GM12892 (cell line): ENCODE data around the gene C10orf71.

ENCODE experiments used
- DNase-seq: peaks from one replicate; pipeline ENCODE4 v3.0.0; 2011; ENCODE audit not compliant: insufficient read length
- FAIRE-seq: peaks from 2 replicates; lab custom pipeline; 2011; peaks lifted over from hg19 to GRCh38; lab: Jason Lieb, UNC
- POLR2A ChIP-seq: IDR thresholded peaks from 2 replicates; pipeline ENCODE4 v1.6.1; 2011; ENCODE audit warnings: low read depth, low read length, control low read depth
- POLR2AphosphoS5 ChIP-seq: IDR thresholded peaks from 2 replicates; pipeline ENCODE4 v1.6.1; 2011; ENCODE audit warnings: low read depth, low read length, control low read depth
- TAF1 ChIP-seq: IDR thresholded peaks from 2 replicates; pipeline ENCODE4 v1.6.1; 2011; ENCODE audit warnings: low read depth, mild to moderate bottlenecking, control low read depth, low read length, borderline replicate concordance

Gene C10orf71

GRCh38 chr10:49312246-49312869 lies 13.4 kb downstream of the C10orf71 start:
- TF ChIP-seq POLR2A (no peak), POLR2AphosphoS5 (no peak), TAF1 (no peak)
- FAIRE-seq (no peak), DNase-seq (no peak)

GRCh38 chr10:49313501-49314070 lies 14.6 kb downstream of the C10orf71 start:
- no peak for TF ChIP-seq POLR2A
- TF ChIP-seq TAF1 = no peak
- TF ChIP-seq POLR2AphosphoS5 = no peak
- DNase-seq (no peak), FAIRE-seq (no peak)

- TF ChIP-seq POLR2AphosphoS5 (no peak), POLR2A (no peak), TAF1 (no peak)
- no peak for FAIRE-seq
- no peak for DNase-seq
Observed at GRCh38 chr10:49314806-49315205, 15.8 kb downstream of the C10orf71 start.

DNA sequence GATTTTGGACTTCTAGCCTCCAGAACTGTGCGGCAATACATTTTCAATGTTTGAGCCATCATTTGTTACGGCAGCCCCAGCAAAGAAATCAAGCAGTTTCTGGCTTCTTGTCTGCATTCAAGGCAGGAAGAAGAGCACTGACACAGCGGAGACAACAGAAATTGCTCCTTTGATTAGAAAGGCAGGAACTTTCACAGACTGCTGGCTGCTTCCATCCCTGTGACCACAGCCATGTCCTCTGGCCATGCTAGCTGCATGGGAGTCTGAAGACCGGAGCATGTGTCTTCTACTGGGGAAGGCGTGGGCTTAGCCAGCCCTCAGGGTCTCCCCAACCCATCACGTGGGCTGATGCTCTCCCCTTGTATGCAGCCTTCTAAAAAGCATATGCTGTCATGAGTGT lies 19.1 kb downstream of the C10orf71 start:
- TF ChIP-seq POLR2AphosphoS5 = no peak
- FAIRE-seq (no peak), DNase-seq (no peak)

DNA sequence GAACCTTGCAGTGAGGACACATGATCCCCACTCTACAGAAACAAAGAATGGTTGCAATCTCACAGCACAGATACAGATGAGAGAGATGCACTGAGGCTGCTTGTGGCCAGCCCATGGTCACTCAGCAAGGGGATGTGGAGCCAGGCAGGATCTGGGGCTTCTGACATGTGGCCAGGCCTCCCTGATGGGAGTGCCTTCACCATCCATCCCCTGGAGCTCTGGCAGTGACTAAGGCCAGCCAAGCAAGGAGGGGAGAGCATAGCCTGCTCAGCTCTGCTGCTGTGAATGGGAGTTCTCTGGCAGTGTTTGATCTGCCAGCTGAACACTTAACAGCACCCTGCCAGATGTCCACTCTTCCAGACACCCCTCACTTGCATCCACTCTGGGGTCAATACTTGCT lies 19.8 kb downstream of the C10orf71 start:
- DNase-seq (no peak), FAIRE-seq (no peak)
- TF ChIP-seq POLR2AphosphoS5 (no peak), TAF1 (no peak), POLR2A (no peak)

DNA sequence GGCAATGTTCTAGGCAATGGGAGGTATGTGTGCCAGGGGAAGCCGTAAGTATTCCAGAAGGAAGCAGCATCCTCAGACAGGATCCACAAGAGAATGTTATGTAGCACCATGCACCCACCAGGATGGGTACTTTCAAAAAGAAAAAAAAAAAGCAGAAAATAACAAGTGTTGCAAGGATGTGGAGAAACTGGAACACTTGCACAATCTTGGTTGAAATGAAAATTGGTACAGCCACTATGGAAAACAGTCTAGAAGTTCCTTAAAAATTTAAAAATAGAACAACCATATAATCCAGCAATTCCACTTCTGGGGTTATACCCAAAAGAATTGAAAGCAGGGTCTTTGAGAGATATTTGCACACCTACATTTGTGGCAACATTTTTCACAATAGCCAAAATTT lies 20.2 kb downstream of the C10orf71 start:
- DNase-seq (no peak), FAIRE-seq (no peak)
- TF ChIP-seq POLR2AphosphoS5 (no peak), TAF1 (no peak), POLR2A (no peak)

- DNase-seq (no peak), FAIRE-seq (no peak)
Observed at GRCh38 chr10:49320191-49320590, 21.2 kb downstream of the C10orf71 start.

GRCh38 chr10:49321021-49321420 lies 22.1 kb downstream of the C10orf71 start:
- no peak for TF ChIP-seq TAF1
- FAIRE-seq = no peak
- no peak for DNase-seq

More at GRCh38 chr10:49320191-49320590, 21.2 kb downstream of the C10orf71 start:
- TF ChIP-seq TAF1 (no peak), POLR2AphosphoS5 (no peak), POLR2A (no peak)

DNA sequence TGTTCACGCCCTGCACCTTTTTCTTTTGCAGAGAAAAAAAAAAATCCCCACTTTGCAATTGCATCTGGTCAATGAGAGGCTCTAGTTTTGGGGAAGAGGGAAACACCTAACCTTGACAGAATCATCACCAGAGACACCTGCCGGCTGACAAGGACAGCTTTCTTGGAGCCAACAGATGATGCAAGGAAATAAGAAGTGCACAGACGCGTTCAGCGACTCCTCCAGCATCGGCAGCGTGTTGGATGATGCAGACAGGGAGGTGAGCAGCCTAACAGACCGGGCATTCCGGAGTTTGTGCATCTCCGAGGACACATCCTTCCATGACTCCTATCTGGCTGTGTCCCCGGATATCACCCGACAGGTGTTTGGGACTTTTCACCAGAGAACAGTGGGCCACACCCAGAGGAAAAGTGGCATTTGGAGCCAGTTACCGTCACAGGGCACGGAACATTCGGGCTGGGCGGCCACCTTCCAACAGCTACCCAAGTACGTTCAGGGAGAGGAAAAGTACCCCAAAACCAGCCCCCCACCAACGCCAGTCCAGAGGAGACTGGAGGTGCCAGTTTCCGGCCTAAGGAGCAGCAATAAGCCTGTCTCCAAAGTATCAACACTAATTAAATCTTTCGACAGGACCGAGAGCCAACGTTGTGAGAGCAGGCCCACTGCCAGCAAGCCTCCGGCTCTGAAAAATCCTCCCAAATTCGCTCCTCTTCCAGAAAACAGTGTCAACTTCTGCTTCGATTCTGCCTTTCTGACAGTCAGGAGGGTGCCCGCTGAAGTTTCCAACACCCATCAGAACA lies 23.6 kb downstream of the C10orf71 start:
- TF ChIP-seq POLR2A (no peak), TAF1 (no peak), POLR2AphosphoS5 (no peak)
- DNase-seq (no peak), FAIRE-seq (no peak)

- FAIRE-seq (no peak), DNase-seq (no peak)
- TF ChIP-seq POLR2AphosphoS5 (no peak), TAF1 (no peak), POLR2A (no peak)
Observed at GRCh38 chr10:49323171-49323895, 24.4 kb downstream of the C10orf71 start.

DNA sequence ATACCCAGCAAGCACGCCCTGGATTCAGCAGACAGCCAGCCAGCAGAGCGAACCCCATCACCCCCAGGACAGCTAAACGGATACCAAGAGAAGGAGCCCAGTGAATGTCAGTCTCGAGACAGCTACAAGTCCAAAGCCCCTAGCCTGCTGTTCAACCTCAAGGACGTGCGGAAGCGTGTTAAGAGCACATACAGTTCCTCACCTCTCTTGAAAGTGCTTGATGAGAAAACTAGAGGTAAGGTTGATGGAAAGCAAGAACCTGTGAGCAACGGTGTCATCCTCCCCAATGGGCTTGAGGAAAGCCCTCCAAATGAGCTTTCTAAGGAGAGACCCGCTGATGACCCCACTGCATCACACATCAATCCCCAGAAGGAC lies 24.9 kb downstream of the C10orf71 start:
- DNase-seq (no peak), FAIRE-seq (no peak)
- no peak for TF ChIP-seq POLR2AphosphoS5
- TF ChIP-seq POLR2A = no peak
- no peak for TF ChIP-seq TAF1

- no peak for DNase-seq
- FAIRE-seq = no peak
- TF ChIP-seq POLR2AphosphoS5 (no peak), TAF1 (no peak), POLR2A (no peak)
Observed at GRCh38 chr10:49324711-49325110, 25.7 kb downstream of the C10orf71 start.
